Islet precursor cell (in vitro differentiated cells): ENCODE measurements around the gene FNDC11.

Experiments
- DNase-seq: peaks from one replicate; pipeline ENCODE4 v3.0.0-alpha.2; 2018

Gene FNDC11

DNA sequence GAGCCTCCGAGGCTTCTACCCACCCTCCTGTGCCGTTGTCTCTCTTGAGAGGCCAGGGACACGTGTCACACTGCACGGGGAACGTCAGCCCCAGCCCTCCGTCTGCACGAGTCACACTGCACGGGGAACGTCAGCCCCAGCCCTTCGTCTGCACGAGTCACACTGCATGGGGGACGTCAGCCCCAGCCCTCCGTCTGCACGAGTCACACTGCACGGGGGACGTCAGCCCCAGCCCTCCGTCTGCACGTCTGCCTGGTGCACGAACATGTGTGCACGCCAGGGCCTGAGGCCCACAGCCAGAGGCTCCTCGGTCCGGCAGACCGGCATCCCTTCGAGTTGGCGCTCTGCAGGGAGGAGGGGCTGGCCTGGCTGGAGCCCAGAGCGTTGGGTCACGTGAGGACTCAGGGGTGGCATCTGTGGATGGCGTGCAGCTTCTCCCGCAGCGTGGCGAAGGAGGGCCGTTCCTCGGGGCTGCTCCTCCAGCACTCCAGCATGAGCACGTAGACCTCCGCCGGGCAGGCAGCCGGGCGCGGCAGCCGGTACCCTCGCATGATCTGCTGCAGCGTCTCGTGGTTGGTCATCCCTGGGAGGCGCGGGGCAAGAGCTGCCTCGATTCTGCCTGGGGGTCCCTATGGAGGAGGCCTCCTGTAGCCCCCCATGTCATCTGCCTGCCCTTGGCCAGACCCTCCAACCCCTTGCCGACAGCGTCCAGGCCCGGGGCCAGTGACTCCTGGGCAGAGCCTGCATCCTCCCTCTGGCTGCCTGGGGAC is 13.4 kb upstream of the FNDC11 start:
- DNase-seq: peak; percentile 94

- DNase-seq: no peak
These were observed 12.6 kb upstream of the FNDC11 start for GRCh38 chr20:63541371-63541770.

DNA sequence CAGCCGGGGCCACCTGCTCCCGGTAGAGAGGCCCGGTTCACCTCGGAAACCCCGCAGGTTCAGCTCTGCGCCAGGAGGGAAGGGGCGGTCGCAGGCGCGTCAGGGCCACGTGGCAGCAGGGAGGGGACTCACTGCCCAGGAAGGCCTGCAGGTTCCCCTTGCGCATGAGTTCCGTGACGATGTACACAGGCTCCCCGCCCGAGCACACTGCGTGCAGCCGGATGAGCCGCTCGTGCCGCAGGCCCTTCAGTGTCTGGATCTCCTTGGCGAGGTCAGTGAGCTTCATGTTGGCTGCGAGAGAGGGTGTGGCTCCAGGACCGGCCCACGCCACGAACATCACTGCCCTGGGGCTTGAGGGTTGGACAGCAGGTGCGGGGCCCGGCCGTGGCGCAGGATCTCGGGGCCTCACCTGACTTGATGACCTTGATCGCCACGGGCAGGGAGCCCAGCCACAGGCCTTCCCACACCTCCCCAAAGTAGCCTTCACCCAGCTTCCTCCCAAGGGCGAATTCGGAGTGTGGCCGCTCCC is 11.9 kb upstream of the FNDC11 start:
- DNase-seq: no peak

DNA sequence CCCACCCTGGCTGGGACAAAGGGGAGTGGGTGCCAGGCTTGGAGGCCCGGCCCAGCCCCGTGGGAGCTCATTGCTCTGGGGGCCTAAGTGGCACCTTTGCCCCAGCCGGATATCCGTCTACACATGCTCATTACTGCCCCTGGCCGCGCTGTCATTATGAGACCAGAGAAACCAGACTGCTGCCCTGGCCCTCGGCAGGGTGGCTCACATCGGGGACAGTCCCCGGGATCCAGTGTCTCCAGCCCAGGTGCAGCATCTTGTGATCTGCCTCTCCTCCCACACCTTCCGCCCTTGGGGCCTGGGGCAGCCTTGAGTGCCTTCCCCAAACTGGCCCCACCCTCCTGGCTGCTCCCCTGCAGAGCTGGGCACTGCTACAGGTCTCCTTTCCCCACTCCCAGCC is 11.3 kb upstream of the FNDC11 start:
- no peak for DNase-seq

DNA sequence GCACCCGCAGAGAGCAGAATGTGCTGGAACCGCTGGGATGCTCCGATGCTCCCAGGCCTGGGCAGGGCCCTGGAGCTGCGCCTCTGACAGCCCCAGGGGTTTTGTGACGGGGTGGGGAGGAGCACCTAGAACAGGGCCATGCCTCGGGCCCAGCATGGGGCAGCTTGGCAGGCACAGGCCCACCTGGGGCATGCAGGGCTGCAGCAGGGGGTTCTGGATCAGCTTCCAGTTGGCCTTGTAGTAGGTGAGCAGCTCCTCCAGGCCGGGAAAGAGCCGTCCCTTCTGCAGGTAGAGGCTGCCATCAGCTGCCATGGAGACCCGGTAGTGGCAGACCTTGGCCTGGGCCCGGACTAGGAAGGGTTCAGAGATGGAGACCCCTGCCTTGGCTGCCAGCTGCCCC is 10.8 kb upstream of the FNDC11 start:
- DNase-seq: no peak

DNA sequence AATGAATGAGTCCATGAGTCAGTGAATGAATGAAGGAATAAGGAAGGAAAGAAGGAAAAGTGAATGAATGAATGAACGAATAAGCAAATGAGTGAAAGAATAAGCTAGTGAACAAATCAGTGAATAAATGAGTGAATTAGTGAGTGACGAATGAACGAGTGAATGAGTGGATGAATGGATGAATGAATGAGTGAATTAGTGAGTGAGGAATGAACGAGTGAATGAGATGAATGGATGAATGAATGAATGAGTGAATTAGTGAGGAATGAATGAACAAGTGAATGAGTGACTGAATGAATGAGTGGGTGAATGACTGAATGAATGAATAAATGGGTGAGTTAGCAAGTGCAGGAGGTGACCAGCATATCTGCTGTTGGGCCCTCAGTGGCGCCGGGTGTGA is 10.2 kb upstream of the FNDC11 start:
- no peak for DNase-seq

- DNase-seq: no peak
These were observed 9.6 kb upstream of the FNDC11 start for GRCh38 chr20:63544241-63544957.

- DNase-seq: peak; percentile 81
These were observed 8.9 kb upstream of the FNDC11 start for GRCh38 chr20:63544958-63545516.

- DNase-seq: no peak
These were observed 8.1 kb upstream of the FNDC11 start for GRCh38 chr20:63545814-63546213.

GRCh38 chr20:63546256-63546955 is 7.6 kb upstream of the FNDC11 start:
- no peak for DNase-seq

DNA sequence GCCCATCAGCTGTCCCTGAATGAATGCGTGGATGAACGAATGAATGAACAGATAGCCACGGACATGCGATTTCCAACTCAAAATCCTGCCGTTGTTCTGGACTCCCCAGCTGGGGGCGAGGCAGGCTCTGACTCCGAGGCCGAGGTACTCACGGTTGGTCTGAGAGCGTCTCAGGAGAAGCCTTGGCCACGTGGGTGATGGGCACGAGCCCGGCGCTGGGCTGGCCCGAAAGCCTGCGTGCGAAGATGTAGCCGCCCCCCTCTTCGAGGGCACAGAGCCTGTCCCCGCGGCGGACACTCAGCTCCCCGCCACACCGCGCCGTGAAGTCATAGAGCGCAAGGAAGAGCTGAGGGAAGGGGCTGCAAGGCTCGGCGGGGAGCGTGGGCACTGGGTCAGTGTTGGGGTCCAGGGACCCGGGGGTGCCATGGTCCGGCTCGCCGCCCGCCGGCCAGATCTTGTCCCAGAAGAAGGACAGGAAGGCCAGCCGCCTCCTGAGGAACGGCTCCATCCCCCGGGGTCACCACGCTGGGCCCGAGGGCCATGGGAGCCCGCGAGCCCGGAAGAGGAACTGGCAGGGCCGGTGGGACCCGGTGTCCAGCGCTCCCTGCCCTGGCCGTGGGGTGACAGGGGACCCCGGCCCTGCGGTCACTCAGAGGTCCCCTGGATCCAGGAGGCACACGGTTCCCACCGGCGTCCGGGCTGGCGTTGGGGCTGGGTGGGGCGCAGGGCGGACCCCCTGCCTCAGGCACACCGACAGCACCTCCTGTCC is 6.8 kb upstream of the FNDC11 start:
- DNase-seq: no peak

- no peak for DNase-seq
These were observed 6.1 kb upstream of the FNDC11 start, which contains the start of gene SRMS for GRCh38 chr20:63547725-63548480. SRMS (minus strand) TSS chr20:63547749; CDS start chr20:63547463, 286 bp downstream.

DNA sequence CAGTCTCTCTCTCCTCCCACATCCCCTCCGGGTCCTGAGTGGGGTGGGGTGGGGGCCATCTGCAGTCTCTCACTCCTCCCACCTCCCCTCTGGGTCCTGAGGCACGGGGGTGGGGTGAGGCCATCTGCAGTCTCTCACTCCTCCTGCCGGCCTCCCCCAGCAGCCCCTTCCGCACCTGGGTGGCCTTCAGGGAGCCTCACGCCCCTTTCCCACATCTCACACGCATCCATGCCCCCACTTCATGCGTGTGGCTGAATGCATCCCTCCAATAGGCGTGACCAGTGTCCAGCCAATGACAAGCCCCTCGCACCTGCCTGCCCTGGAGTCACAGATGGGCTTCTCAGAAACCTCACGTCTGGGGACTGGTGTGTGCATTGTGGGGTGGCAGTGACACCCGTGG is 5.4 kb upstream of the FNDC11 start:
- no peak for DNase-seq

DNA sequence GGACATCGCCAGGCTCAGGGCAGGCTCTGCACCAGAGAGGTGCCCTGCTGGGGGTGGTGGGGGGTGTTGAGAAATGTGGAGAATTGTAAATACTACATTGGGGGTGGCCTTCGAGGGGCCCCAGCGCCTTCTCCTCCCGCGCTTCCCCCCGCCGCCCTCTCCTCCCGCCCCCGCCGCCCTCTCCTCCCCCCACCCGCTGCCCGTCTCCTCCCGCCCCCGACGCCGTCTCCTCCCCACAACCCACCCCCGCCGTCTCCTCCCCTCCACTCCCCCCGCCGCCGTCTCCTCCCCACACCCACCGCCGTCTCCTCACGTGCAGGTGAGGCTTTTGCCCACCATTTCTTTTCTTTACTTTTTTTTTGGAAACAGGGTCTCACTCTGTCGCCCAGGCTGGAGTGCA is 4.9 kb upstream of the FNDC11 start:
- DNase-seq: no peak

DNA sequence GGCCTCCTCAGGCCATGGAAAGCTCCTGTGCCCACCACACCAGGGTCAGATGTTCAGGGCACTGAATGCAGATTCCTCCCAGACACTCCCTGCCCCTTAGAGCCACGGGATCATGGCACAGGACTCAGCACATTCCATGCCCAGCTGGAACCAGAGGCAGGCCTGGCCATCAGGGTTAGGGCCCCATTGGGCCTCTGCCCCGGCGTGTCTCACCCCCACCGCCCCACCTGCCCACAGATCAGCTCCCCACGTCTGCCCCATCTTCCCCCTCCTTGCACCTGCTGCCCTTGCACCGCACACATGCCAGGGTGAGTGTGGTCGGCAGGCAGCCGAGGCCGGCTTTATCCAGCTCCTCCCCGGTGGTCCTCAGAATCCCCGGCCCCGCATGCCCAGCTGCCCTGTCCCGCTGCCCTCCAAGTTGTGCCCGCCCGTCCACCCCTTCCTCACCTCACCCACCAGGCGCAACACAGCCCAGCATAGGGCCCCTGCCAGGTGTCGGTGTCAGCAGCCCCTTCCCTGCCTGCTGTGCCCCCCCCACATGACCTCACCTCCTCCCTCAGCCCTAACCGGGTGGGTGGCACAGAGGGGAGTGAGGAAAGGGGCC is 4.2 kb upstream of the FNDC11 start:
- no peak for DNase-seq

- DNase-seq: no peak
These were observed 2.9 kb upstream of the FNDC11 start for GRCh38 chr20:63551068-63551467.

DNA sequence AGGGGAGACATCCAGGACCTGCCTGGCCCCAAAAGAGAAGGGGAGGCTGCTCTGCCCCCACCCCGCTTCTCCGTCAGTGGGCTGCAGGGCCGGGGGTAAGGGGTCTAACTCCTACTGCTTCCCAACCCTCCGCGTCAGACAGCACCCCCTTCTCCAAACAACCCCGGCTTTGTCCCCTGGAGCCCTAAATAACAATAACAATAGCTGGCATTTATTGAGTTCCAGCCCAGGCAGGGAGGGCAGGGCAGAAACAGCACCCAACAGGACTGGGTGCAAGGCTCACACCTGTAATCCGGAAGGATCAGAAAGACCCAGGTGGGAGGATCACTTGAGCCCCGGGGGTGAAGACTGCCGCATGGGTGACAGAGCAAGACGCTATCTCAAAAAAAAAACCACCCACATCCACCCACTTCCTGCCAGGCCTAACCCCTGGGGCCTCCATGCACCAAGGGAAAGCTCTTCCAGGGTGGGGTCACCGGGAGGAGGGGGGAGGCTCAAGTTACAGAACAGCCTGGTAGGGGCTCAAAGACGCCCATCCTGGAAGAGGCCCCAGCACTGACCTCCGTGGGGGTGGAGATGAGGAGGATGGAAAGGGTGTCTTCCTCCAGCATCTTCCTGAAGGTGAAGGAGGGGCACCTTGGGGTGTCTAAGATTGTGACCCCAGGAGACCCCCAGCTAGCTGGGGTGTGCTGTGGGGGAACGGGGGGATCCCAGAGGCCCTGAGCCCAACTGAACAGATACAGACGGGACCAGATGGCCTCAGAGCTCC is 1.3 kb upstream of the FNDC11 start:
- DNase-seq: no peak

DNA sequence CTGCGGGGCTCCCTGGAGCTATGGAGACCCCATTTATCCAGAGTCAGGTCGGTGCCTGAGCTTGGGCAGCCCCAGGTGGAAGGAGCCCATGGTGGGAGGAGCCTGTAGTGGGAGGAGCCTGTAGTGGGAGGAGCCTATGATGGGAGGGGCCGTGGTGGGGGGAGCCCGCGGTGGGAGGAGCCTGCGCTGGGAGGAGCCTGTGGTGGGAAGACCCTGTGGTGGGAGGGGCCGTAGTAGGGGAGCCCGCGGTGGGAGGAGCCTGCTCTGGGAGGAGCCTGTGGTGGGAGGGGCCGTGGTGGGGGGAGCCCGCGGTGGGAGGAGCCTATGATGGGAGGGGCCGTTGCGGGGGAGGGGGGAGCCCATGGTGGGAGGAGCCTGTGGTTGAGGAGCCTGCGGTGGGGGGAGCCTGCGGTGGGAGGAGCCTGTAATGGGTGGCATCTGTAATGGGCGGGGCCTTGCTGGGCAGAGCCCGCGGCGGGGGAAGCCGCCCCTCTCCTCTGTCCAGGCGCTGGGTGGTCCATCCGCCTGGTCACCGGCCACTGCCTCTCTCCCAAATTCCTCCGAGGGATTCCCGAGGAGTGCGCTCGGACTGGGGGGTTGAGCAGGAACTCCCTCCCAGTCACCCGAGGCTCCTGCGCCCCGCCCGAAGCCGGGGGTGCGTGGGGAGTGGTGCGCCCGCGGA is 567 bp upstream of the FNDC11 start:
- DNase-seq: peak; percentile 92

DNA sequence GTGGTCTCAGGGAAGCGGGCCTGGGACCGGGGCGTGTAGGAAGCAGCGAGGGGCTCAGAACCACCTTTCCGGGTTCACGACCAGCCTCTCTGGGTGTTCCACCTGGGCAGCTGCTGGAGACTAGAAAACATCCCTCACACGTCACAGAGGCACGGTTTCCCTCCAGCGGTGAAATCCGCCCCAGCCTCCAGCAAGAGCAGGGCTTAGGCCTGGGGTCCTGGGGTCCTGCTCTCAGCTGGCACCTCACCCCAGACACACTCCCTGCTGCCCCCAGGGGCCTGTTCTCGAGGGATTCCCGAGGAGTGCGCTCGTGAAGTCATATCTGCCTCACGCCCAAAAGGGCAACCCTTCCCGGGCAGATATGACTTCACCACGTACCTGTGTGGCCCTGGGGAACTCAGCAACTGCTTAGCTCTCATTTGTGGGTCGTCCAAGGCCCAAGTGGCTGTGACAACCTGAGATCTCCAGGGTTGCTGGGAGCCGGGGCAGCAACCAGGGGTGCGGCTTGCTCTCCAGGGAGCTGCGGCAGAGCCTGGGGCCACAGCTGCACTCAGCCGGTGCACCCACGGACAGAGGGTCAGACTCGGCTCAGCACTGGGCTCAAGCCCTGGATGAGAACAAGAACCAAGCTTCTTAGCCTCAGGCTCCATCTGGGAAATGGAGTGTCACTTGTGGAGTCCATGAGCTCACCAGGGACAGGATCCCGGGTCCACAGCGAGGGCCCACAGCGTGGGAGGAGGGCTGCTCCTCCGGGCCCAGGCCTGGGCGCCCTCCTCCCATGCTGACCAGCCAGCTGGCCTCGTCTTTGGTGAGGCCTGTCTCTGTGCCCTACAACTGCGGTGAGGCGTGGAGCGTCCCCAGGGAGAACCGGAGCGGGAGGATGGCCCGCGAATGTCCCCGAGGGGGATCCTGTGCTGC is 661 bp downstream of the FNDC11 start:
- no peak for DNase-seq
